ENCODE data around the gene CAMK2N2.

The CAMK2N2 gene

GRCh38 chr3:184240384-184241140 is 20.8 kb downstream of the CAMK2N2 start:
- DNase-seq (ENCODE audit: low read depth in 2 of 3, low spot score in 1 of 3) = no peak

- DNase-seq (ENCODE audit: low read depth in 2 of 3, low spot score in 1 of 3) = no peak
These were observed 21.6 kb downstream of the CAMK2N2 start for GRCh38 chr3:184239708-184240107.

DNA sequence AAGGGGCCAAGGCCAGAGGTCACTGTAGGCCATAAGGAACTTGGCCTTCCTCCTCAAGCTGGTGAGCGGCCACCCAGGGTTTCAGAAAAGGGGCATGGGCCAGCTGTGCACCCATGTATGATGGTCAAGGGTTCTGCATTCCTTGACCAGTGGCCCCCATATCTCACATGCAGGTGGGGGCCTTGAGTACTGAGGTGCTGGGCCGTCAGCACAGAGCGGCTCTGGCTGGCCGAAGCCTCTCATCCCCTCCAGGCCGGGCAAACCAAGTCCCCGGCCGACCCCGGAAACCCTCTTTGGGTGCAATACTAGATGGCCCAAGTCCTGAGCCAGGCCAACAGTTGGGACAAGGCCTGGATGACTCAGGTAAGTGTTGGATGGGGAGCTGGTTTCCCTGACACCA is 22.1 kb downstream of the CAMK2N2 start:
- DNase-seq (ENCODE audit: low read depth in 2 of 3, low spot score in 1 of 3) = no peak

- DNase-seq (ENCODE audit: low read depth in 2 of 3, low spot score in 1 of 3) = no peak
These were observed 23.0 kb downstream of the CAMK2N2 start for GRCh38 chr3:184238246-184238818.

DNA sequence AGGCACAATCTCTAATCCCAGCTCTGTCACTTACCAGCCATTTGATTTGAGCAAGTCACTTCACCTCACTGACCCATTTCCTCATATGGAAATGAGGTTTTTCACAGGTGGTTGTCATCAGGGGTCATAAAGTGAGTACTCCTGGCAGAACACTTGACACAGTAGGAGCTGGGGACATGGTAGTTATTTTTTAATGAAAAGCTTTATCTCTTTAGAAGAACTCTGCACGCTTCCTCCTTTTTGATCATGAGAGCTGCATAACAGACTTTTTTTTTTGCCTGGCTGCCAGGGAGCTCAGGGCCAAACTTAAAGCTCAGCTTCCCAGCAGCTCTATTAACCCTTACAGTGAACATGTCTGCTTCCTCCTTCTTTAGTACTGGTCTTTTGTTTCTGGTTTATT is 23.5 kb downstream of the CAMK2N2 start:
- DNase-seq (ENCODE audit: low read depth in 2 of 3, low spot score in 1 of 3) = no peak

DNA sequence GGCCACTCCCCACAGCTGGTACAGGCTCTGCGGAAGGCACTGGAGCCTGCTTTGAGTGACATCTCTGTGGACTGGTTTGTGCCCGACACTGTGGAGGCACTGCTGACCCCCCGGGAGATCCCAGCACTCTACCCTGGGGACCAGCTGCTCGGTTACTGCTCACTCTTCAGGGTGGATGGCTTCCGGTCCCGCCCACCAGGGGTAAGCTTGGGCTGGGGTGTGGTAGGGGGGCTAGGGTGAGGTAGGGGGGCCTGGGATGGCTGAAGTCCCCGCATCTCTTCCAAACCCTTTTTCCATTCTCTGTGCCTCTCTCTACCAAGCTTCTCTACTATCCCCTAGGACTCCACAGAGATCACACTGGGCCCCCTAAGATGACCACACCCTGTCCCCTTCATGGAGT is 24.1 kb downstream of the CAMK2N2 start:
- DNase-seq (ENCODE audit: low read depth in 2 of 3, low spot score in 1 of 3) = no peak

DNA sequence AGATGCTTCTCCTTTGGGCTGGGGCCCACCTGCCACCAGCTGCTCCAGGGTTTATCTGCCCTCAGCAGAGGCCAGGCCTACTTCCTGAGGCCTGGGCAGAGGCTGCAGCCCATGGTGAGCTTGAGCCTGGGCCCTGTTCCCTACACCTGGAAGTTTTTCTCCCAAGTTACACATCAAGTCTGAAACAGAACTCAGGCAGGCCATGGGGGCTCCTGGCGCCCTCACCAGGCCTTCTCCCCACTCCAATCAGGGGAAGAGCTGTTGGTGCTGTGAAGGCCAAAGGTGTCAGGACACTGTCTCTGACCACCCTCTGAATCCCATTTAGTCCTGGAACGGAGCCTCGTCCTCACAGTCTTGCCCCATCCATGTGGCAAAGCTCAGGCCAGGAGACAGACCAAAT is 24.7 kb downstream of the CAMK2N2 start:
- DNase-seq (ENCODE audit: low read depth in 2 of 3, low spot score in 1 of 3) = no peak

- DNase-seq (ENCODE audit: low read depth in 2 of 3, low spot score in 1 of 3) = no peak
These were observed 25.3 kb downstream of the CAMK2N2 start for GRCh38 chr3:184236033-184236410.

GRCh38 chr3:184235381-184236032 is 25.8 kb downstream of the CAMK2N2 start:
- no peak for DNase-seq (ENCODE audit: low read depth in 2 of 3, low spot score in 1 of 3)

DNA sequence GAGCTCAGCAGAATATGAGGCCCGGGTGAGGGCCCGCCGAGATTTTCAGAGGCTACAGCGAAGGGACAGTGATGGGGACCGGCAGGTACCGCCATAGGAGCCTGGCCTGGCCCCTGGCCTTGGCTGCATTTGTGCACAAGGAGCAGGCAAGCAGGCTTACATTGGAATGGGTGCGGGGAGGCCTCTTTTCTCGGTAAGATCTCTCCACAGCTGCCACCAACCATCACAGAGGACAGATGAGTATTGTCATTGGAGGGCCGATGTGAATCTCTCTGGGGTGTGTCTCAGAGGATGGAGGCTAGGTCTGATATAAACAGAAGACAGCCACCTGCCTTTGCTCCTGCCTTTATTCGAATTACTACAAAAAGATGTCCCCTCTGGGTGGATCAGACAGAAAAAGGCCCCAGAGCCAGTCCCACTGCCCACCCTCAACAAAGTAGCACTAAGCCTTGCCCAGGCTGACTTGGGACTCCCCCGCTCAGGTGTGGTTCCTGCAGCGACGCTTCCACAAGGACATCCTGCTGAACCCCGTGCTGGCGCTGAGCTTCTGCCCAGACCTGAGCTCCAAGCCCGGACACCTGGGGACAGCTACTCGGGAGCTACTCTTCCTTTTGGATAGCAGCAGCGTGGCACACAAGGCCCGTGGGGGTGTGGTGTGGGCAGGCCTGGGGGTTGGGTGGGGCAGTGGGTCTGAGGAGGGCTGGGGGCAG is 26.5 kb downstream of the CAMK2N2 start:
- no peak for DNase-seq (ENCODE audit: low read depth in 2 of 3, low spot score in 1 of 3)

DNA sequence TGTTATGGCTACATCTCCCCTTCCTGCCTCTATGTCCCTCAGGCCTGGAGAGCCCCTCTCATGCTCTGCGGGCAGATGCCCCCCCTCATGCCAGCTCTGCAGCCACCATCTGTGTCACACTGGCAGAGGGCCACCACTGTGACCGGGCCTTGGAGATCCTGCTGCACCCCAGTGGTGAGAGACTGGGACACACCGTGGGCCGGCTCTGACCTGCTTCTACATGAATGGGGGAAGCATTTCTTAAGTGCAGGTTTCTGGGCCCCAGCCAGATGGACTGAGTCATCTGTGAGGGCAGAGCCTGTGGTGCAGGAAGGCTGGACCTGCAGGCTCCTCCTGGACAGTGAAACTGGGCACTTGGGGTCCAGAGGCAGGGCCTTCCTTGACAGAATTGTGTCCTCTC is 27.1 kb downstream of the CAMK2N2 start:
- no peak for DNase-seq (ENCODE audit: low read depth in 2 of 3, low spot score in 1 of 3)

DNA sequence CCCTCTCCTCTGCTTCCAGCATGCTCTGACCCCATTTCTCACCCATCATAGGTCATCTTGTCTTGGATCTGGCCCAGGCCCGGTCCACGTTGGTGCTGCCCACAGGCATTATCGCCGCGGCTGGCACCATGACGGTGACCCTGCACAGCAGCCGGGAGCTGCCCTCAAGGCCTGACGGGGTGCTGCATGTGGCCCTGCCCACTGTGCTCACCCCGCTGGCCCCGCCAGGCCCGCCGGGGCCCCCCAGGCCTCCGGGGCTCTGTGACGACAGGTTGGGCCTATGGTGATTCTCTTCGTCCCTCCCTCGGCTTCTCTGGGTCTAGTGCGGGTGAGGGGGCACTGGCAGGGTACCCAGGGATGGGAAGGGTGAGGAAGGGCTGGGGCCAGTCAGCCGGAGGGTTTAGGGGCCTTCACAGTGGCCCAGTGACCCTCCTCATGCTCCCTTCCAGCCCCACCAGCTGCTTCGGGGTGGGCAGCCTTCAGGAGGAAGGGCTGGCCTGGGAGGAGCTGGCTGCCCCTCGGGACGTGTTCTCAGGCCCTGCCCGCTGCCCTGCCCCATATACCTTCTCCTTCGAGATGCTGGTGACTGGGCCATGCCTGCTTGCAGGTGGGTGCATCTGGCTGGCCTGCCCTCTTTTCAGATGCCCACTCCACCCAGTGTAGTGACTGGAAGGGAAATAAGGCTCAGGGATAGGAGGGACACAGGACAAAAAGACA is 28.1 kb downstream of the CAMK2N2 start:
- DNase-seq (ENCODE audit: low read depth in 2 of 3, low spot score in 1 of 3) = no peak

DNA sequence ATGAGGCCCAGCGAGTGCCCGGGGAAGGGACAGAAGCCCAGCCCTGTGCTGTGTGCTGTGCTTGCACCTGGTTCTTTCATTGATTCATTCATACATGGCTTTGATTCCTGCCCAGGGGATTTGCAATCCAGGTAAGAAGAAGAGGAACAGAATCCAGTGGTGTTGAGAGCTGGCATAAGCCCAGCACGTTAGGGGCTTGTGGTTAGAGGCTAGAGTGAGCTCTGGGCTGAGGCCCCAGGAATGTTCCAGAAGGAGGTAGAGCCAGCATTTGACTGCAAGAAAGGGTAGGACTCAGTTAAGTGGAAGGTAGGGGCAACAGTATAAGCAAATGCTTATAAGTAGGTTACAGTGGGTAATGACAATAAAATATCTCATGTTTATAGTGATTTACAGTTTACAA is 29.7 kb downstream of the CAMK2N2 start:
- DNase-seq (ENCODE audit: low read depth in 2 of 3, low spot score in 1 of 3) = no peak

DNA sequence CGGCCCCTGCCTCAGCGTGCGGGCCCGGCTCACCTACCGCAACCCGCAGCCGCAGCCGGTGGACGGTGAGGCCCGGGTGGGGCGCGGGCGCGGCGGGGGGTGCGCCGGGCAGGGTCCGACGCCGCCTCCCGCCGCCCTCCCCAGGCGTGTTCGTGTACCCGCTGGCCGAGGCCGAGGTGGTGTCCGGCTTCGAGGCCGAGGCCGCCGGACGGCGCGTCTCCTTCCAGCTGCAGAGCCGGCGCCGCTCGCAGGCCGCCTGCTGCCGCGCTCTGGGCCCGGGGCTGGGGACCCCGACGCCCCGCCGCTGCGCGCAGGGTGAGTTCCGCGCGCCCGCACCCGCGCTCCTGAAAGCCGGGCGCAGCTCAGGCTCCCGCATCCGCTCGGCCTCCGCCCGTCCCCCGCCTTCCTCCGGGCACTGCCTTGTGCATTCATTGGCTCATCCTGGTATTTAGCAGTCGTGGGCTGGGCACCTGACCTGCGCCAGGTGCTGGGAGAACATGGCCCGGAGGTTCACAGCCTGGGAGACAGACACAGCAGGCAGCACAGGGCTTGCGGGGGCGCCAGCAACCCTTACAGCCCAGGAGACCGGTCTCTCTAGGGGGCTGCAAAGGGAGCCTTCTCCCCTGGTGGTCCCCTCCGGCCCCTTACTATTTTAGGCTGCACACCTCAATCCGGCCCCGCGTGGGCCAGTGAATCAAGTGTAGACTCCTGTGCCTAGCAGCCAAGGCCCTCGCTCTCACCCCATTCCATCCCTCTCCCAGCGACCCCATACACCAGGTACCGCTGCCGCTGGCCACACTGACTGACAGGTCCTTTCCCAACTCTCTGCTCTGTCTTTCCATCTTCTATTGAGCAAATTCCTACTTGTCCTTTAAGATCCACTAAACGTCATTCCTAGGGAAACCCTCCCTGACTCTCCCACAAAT is 30.5 kb downstream of the CAMK2N2 start:
- DNase-seq (ENCODE audit: low read depth in 2 of 3, low spot score in 1 of 3) = no peak

DNA sequence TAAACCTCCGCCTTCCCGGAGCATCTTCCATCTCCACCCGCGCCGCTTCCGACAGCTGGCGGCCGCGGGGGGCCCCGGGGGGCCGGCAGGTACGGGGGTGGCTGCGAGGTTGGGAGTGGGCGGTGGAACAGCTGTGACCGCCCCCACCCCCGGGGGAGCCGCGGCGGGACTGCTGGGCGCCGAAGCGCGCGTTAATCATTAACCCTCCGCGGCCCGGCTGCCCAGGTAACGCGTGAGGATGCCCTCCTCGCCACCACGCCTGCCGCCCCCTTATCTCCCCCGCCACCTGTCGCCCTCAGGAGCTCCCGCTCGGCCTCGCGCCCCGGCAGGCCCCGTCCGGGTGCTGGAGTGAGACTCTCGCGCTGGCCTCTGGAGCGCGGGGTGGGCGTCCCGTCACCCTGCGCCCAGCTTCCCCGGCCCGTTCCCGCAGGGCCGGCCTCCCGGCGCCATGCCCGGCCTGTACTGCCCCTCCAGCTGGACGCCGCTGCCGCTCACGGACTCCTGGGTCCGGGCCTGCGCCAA is 31.2 kb downstream of the CAMK2N2 start:
- DNase-seq (ENCODE audit: low read depth in 2 of 3, low spot score in 1 of 3) = no peak

DNA sequence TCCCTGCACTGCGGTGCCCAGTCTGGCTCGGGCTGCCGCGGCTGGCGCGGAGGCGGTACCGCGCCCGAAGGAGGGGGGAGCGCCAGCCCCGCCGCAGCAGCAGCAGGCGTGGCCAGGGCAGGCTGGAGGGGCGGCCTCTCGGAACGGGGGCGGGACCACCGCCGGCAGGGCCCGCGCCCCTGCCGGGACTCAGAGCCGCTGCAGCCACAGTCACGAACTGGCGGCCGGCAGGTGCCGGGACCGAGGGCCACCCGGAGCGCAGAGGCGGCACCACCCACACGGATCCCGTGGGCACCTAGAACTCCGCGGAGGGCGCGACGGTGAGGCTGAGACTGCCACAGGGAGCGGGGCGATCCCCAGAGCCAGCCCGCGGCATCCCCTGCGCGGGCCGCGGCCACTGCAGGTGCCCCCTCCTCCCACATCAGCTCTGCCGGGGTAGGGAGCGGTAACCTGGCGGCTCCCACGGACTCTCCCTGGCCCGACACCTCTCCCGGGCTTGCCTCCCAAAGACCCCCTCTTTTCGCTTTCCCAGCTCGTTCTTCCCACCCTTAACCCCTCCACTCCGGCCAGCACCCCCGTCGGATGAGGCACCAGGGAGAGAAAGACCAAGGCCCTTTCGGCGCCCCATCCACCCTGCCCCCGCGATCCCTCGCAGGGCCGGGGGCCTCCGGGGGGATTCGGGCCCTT is 31.8 kb downstream of the CAMK2N2 start, which contains the start of gene VWA5B2:
TSS of gene VWA5B2 (plus strand) at position 192 of the 687 bp plus-strand sequence. CDS start 944 bp downstream, outside the sequence.
- peak; percentile 31 to 55 (median 39) for DNase-seq (ENCODE audit: low read depth in 2 of 3, low spot score in 1 of 3)

DNA sequence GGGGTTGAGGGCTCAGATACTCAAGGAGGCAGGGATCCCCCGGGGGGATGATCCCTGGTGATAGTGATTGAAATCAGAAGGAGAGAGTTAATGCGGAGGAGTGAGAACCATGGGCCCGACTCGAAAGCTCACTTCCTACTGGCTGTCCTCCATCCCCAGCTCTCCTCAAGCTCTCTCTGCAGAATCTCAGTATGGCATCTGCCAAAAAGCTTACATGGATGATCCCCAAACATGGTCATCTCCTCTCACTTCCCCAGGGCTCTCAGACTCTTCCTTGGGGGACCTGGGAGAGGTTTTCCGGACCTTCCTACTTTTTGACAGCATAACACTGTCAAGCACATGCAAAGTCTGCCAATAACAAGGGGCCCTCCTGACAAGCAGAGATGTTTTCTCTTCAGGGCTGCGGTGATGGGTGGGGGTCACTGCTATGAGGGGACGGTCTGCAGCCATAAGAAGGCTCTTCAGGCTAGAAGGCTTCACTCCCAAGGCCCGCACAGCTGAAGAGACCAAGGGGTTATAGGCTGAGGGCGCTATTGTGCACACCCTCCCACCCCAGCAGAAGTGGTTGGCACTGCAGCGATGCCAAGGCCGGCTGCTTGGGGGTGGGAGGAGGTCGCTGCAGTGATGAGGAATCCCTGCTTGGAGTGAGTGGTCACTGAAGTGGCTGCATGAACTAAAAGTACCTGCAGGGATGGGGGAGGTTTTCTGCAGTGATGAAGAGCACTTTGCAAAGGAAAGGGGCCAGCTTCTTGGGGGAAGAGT is 32.8 kb downstream of the CAMK2N2 start:
- DNase-seq (ENCODE audit: low read depth in 2 of 3, low spot score in 1 of 3) = no peak

- DNase-seq (ENCODE audit: low read depth in 2 of 3, low spot score in 1 of 3) = peak in 2 of 3 donors; percentile 45 to 51
These were observed 33.8 kb downstream of the CAMK2N2 start for GRCh38 chr3:184227481-184227935.
